OCI-M1 (cell line): Measurements from ENCODE around the gene IMMP2L.
A peak's percentile ranks its signal among the peaks of the same experiment; 100 is the strongest.
"Not testable (repeated sequence)": the region's sequence is repeated elsewhere in the genome, so short reads cannot be mapped to it uniquely, and the experiment has no call there.

Experiments used
- DNase-seq: peaks from one replicate; lab custom pipeline; 2025; lab: John Stamatoyannopoulos, UW

IMMP2L gene

DNA sequence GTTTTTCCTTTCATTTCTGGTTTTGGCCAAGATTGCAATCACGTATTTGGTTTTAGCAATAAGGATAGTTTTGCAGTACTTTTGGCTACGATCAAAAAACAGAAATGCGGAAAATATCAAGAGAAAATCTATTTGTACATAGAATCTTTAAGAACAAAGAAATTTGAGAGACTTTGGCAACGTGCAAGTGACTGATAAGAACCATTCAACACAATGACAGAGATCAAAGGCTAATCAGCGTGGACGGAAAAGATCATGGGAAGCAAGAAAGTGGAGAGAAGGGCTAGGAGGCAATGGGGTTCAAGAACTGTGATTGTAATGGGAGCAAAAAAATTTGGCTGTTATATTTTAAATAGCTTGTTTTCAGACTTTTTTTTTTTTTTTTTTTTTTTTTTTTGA, 487.5 kb downstream of the IMMP2L start:
- peak; percentile 86 for DNase-seq

- peak; percentile 86 for DNase-seq
Observed at GRCh38 chr7:111074071-111074747, 488.1 kb downstream of the IMMP2L start.

DNA sequence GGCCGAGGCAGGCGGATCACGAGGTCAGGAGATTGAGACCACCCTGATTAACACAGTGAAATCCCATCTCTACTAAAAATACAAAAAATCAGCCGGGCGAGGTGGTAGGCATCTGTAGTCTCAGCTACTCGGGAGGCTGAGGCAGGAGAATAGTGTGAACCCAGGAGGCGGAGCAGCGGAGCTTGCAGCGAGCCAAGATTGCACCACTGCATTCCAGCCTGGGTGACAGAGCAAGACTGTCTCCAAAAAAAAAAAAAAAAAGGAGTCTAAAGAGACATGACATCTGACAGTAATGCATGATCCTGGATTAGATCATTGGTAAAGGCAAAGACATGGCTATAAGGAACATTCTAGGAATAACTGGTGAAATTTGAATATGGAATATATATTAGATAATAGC, 489.6 kb downstream of the IMMP2L start:
- not testable (repeated sequence) for DNase-seq

GRCh38 chr7:111071556-111071955, 490.7 kb downstream of the IMMP2L start:
- no peak for DNase-seq

- no peak for DNase-seq
Observed at GRCh38 chr7:111068618-111069017, 493.7 kb downstream of the IMMP2L start.

DNA sequence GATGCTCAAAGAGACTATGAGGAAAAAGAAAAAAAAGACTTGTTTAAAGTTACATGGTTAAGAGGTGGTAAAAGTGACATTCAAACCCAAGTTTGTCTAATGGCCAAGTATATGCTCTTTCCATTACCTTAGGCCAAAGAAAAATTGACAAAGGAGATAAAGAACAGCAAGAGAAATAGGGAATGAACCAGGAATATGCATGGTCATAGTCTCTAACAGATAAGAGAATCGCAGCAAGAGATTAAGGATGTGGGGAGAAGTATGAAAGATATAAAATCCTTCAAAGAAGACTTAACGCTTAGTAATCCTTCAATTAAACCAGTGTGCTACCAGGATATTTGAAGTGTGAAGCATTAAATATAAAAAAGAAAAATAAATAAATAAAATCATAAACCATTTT, 494.6 kb downstream of the IMMP2L start:
- no peak for DNase-seq

DNA sequence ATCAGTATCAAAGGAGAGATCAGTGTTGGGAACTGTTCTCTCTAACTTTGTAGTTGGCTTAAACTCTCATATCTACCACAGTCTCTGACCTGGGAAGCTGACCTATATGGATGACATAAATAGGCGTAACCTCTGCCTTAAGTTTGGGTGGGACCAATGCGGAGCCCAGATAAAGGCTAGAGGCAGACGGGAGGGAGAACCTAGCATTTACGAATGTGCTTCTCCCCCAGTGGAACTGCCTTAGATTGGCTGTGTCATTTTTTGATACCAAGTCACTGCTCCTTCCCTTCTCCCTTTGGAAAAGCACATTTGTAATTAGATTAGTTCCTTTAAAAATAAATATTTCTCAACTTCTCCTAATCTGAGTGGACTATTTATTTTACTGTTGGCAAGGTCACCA, 495.0 kb downstream of the IMMP2L start:
- DNase-seq = peak; percentile 59

GRCh38 chr7:111063166-111063565, 499.1 kb downstream of the IMMP2L start:
- DNase-seq = no peak

DNA sequence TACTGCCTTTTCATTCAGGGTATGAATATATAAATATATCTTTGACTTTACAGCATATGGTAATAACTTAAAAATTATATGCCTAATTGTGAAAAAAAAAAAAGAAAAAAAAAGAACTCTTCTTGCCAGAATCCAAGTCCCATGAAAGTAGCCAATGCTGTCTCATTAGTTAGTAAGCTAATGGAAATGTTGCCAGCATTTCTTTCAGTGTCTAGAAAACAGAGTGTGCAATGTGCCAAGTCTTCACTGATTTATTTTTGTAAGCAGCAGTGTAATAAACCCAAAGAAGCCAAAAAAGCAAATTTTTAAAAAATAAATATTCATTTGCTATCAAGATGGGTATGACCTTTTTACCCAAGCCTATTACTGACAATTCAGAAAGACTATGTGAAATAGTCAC, 502.5 kb downstream of the IMMP2L start:
- no peak for DNase-seq

DNA sequence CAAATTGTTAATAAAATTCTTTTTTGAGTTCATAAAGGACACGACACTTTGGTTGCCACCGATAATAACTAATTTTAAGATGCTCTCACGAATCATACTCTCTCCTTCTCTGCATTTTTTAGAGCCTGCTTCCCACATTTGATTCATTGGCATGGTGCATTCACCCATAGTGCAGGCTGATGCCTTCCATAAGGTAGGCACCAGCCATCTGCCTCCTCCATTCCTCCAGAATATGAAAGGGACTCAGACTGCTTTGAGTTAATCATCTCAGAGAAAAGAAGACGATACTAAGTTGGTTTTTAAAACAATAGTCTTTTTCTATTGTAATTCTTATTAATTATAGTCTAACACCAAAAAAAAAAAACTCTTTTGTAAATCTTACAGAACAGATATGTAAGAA, 505.2 kb downstream of the IMMP2L start:
- no peak for DNase-seq

- no peak for DNase-seq
Observed at GRCh38 chr7:111056371-111056770, 505.9 kb downstream of the IMMP2L start.

DNA sequence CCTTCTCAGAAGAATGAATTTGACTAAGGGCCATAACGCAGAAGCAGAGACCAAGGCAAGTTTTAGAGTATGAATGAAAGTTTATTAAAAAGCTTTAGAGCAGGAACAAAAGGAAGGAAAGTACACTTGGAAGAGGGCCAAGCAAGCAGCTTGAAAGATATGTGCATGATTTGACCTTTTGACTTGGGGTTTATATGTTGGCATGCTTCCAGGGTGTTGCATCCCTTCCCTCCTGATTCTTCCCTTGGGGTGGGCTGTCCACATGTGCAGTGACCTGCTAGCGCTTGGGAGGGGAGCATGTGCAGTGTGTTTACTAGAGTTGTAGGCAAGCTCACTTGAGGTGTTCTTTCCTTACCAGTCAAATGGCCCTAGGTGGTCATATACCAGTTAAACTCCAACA, 509.3 kb downstream of the IMMP2L start:
- DNase-seq = no peak

DNA sequence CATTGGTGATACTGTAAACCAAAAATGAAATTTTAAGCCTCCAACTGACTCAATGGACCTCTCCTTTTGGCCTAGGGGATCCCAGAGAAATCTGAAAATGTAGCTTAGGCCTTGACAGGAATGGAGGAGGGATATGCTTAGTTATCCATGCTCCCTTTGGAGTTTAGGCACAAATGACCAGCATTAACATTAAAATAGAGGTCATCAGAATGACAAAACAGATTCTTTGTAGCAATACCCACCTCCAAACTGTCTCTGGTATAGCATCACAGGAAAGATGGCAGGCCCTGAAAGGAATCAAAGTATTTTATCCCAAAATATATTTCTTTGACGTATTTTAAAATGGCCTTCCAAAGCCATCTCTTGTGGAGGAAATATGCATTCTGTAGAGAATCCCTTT, 510.5 kb downstream of the IMMP2L start:
- no peak for DNase-seq

GRCh38 chr7:111050875-111051416, 511.3 kb downstream of the IMMP2L start:
- DNase-seq = no peak

DNA sequence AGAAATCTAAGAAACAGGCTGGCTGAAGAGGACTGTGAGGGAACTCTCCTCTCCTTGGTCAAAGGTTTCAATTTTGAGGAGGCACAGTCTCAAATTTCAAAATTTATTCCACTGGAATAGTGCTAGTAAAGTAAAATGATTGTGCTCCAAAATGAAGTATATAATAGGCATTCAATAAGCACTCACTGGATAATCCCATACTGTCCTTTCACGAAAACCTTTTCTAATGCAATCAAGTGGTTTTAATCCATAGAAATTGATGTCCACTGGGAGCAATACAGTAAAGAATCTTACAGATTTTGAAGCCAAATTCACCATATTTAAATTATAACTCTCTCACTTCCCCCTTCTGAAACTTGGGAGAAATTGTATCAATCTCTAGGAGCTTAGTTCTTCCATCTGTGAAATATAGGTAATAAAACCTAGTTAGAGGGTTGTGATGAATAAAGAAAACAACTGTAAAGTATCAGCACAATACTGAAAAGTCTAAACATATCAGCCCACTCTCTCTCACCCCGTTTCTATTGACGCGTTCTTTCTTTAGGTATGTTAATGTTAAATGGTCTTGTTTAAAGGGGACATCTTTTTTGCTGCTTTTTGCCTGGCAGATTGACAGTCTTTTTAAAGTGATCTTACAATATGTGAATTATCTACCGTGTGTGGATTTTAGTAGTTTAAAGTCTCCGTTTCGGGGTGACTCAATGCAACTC, 512.2 kb downstream of the IMMP2L start:
- no peak for DNase-seq

GRCh38 chr7:111047595-111047994, 514.7 kb downstream of the IMMP2L start:
- no peak for DNase-seq

GRCh38 chr7:111045449-111045848, 516.8 kb downstream of the IMMP2L start:
- no peak for DNase-seq

GRCh38 chr7:111043561-111043960, 518.7 kb downstream of the IMMP2L start:
- DNase-seq = no peak

- DNase-seq = no peak
Observed at GRCh38 chr7:111042842-111043241, 519.5 kb downstream of the IMMP2L start.

GRCh38 chr7:111041577-111041976, 520.7 kb downstream of the IMMP2L start:
- DNase-seq = no peak

GRCh38 chr7:111038185-111038584, 524.1 kb downstream of the IMMP2L start:
- no peak for DNase-seq

DNA sequence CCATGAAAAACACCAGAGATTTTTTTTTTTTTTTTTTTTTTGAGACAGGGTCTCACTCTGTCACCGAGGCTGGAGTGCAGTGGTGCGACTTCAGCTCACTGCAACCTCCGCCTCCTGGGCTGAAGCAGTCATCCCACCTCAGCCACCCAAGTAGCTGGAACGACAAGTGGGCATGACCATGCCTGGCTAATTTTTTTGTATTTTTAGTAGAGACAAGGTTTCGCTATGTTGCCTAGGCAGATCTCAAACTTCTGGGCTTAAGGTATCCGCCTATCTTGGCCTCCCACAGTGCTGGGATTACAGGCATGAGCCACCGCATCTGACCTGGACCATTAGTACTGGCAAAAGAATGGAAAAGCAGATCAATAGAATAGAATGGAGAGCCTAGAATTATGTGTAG, 530.4 kb downstream of the IMMP2L start:
- no peak for DNase-seq

DNA sequence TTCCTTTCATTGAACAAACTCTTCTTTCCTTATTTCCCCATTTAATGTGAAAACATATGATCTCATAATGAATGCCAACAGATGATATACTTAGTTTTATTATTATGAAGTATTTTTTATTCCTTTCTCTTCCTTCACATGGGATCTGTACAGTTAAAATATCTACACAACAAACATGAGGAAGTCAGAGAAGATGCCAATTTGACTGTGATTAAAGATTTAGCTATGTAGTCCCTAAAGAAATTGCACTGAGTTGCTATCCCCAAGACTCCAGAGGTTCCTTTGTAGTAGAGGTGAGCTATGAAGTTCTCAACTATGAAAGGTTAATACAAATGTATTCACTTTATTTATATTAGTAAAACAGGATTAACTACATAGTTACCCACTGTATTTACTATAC, 532.0 kb downstream of the IMMP2L start:
- no peak for DNase-seq
